IPS-NIHi11 (cell line): ENCODE measurements around the gene PTPRA.
"Not testable (repeated sequence)": the region's sequence is repeated elsewhere in the genome, so short reads cannot be mapped to it uniquely, and the experiment has no call there.

Experiments used
- DNase-seq: peaks from one replicate; pipeline ENCODE4 v3.0.0; 2012; ENCODE audit warnings: mixed read lengths, low spot score

Gene PTPRA, protein sequence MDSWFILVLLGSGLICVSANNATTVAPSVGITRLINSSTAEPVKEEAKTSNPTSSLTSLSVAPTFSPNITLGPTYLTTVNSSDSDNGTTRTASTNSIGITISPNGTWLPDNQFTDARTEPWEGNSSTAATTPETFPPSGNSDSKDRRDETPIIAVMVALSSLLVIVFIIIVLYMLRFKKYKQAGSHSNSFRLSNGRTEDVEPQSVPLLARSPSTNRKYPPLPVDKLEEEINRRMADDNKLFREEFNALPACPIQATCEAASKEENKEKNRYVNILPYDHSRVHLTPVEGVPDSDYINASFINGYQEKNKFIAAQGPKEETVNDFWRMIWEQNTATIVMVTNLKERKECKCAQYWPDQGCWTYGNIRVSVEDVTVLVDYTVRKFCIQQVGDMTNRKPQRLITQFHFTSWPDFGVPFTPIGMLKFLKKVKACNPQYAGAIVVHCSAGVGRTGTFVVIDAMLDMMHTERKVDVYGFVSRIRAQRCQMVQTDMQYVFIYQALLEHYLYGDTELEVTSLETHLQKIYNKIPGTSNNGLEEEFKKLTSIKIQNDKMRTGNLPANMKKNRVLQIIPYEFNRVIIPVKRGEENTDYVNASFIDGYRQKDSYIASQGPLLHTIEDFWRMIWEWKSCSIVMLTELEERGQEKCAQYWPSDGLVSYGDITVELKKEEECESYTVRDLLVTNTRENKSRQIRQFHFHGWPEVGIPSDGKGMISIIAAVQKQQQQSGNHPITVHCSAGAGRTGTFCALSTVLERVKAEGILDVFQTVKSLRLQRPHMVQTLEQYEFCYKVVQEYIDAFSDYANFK

DNA sequence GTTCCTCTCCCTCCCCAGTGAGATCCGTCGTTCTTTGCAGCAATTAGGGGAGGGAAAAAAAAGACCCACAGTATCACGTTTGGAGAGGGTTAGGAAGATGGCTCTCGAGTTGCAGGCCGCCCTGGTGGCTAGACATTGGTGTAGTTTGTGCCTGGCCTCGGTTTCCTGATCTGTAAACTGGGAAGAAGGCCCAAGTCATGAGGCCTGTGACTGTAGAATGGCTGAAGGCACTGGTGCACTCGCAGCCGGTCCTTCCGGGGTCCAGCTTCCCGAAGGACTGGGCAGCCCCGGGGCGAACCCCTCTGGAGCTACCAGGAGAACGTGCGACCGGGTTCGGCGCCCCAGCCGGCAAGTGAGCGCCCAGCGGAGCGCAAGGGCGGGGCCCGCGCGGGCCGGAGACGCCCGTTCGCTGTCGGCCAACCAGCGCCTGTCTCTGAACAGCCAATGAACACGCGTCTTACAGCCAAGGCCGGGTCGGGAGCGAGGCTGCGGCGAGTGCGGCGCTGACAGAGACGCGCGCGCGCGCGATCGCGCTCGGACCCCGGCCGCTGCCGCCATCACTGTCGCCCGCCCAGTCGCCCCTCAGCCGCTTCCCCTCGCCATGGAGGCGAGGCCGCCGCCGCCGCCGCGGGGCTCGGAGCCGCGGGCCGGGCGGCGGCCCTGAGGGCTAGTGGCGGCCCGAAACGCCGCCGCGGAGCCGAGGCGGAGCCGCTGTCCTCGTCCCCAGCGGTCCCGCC lies at the start of gene PTPRA:
PTPRA (plus strand) TSS at position 472 of the 737 bp plus-strand sequence. CDS start 90,797 bp downstream, outside the sequence.
- peak; percentile 97 for DNase-seq

DNA sequence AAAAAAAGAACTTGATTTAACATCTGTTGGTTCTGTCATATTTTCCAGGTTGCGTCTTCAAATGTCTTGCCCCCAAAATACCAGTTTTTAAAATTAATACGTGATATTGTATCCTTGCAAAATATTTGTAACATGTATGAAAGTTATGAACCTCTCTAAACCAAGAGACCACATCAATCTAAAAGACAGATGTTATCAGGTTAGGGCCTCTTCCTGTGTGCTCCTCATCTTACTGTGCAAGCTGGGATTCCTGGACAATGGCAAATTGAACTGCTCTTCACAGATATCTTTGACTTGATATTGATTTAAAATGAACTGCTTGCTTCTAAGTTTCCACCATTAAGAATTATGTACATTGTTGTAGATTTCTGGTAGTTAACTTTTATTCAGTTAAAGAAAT lies 47.5 kb upstream of the PTPRA start:
- DNase-seq = no peak

DNA sequence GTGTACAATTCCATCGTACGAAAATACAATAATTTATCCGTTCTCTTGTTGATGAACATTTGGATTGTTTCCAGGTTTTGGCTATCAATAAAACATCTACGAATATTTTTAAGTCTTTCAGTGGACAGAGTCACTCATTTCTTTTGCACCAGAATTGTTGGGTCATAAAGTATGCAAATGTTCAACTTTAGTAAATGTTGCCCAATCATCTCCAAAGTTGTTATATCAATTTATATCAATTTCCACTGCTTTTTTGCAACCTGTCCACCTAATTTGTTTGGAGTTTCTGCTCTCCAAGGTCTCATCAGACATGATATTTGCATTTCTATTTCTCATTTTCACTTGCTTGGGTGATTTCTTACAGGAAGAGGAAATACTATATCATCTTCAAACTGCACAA lies 46.6 kb upstream of the PTPRA start:
- no peak for DNase-seq

DNA sequence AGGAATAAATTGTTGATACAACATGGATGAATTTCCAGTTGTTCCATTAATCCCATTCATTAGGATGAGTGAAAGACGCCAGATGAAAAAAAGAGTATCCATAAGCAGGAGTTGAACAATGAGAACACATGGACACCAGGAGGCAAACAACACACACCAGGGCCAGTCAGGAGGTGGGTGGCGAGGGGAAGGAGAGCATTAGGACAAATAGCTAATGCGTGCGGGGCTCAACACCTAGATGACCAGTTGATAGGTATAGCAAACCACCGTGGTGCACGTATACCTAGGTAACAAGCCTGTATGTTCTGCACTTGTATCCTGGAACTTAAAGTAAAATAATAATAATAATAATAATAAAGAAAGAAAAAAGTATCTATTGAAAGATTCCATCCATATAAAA lies 43.9 kb upstream of the PTPRA start:
- no peak for DNase-seq

DNA sequence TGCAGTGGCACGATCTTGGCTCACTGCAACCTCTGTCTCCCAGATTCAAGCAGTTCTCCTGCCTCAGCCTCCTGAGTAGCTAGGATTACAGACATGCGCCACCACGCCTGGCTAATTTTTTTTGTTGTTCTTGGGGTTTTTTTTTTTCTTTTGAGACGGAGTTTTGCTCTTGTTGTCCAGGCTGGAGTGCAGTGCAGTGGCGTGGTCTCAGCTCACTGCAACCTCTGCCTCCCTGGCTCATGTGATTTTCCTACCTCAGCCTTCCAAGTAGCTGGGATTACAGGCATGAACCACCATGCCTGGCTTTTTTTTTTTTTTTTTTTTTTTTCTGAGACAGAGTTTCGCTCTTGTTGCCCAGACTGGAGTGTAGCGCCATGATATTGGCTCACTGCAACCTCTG lies 42.1 kb upstream of the PTPRA start:
- DNase-seq = not testable (repeated sequence)

DNA sequence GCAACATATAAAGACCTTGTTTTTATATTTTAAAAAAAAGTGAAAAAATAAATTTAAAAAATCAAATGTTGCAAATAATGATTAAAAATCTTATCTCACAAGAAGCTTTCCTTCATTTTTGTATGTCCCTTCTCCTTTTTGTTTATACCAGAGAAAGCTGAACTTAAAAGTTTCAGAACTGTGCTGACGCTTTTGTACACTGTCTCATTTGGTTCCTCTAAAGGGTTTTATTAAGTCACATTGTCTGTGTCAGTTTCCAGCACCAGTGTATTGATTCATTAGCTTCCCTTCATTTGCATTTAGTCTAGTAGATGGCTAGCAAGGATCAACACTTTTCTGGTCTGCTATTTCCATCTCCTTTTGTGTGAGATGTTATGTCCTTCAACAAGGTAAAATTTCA lies 39.5 kb upstream of the PTPRA start:
- DNase-seq = no peak

DNA sequence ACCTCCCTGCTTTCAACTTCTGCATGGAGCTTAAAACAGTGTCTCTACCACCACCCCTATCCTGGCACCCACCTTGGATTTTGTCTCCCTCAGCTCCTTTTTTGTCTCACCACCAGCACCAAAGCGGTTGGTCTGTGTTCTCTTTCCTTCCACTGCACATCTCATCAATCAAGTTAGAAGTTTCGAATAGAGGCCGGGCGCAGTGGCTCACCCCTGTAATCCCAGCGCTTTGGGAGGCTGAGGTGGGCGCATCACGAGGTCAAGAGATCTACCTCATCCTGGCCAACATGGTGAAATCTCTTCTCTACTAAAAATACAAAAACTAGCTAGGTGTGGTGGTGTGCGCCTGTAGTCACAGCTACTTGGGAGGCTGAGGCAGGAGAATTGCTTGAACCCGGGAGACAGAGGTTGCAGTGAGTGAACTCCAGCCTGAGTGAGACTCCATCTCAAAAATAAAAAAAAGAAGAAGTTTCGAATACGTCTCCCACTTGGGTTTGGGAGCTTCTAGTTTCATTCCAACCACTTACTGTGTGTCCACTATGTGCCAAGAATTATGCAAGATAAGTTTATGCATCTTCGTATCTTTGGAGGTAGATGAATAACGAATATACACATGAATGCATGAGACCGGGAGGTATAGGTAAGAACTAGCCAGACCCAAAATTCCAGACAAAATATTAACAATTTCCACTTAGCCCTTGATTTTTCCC lies 38.7 kb upstream of the PTPRA start:
- no peak for DNase-seq

DNA sequence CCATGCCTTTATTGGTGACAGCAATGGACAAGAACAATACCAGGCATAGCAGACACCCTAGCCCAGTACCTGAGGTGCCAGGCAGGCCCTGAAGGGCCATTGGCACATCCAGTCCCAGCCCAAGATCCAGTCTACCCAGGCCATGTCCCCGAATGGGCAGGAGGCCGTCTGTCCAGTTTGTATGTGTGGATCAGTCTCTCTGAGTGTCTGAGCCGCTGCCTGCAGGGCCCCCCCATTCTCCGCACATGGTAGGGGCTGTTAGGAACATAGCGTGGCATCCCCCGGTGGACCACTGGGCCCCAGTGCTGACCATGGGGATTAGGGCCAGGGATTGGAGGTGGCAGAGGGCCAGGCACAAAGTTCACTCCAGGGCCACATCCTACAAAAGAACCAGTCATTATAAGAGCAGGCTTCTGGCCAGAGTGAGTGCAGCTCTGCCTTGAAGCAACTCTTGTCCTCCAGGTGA lies 37.9 kb upstream of the PTPRA start:
- no peak for DNase-seq

DNA sequence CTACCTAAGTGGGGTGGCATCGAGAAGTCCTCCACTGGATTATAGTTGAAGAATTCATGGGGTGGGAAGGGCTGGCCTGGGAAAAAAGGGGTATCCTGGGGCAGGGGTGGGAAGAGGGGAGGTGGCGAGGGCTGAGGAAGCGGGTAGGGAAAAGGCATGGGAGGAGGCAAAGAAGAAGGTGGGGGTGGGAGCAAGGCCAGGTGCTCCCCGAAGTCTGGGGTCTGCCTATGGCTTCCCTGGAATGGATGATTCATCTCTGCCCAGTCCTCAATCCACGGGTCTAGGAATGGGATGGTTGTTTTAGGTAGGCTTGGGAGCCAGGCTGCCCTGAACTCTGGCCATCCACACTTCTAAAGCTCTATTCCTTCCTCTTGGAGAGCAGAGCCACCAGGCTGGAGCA lies 37.2 kb upstream of the PTPRA start:
- DNase-seq = no peak

DNA sequence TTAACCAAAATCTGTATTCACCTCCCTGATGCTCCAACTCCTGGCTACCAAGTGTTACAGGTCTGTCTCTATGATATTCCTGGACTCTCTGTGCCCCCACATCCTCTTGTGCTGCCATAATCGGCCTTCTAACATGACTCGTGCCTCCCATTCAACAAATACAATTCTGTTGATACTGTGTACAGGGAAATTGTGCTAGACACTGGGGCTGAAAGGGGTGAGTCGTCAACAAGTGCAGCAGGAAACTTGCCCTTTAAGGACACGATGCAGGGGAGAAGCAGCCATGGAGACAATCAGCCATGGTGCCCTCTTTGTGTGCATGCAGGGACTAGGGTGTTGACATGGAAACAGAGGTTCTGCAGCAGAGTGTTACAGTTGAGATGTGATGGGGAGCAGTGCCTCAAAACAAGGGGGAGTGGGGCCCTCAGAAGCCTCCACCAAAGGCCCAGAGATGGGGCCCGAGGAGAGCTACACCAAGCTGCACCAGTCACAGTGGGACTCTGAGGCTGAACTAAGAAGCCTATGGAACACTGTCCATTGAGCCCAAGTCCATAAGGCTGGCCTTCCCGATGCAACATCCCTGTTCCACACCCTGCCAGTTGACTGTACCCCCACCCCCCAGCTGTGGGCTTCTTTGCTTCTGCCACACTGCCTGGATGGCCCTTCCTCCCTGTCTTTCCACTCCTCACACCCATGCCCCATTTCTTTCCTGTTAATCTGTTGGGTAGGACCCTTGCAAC lies 35.9 kb upstream of the PTPRA start:
- DNase-seq = no peak

DNA sequence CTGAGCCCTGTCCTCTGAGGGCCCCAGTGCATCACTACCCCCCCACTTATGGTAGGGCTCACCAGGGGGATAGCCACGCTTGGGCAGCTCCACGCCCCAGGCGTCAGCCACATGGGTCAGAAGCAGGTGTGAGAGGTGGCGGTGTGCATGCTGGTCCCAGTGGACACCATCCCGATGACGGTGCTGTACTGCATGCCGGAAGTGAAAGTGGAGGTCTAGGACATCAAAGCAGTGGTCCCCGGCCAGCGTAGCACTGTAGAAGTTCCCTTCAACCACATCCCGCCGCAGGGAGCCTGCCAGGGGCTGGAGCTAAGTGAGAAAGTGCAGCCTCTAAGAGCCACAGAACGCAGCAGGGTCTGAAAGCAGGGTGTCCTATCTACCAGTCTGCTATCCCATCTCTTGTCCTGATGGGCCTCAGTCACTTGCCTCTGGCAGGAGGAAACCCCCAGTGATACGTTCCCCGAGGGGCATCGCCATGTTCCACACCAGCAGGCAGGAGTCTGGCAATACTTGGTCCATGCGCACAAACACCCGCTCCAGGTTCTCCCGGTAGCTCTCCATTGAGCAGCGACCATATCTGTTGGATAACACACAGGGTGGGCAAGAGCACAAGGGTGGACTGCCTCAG lies 35.0 kb upstream of the PTPRA start:
- no peak for DNase-seq

DNA sequence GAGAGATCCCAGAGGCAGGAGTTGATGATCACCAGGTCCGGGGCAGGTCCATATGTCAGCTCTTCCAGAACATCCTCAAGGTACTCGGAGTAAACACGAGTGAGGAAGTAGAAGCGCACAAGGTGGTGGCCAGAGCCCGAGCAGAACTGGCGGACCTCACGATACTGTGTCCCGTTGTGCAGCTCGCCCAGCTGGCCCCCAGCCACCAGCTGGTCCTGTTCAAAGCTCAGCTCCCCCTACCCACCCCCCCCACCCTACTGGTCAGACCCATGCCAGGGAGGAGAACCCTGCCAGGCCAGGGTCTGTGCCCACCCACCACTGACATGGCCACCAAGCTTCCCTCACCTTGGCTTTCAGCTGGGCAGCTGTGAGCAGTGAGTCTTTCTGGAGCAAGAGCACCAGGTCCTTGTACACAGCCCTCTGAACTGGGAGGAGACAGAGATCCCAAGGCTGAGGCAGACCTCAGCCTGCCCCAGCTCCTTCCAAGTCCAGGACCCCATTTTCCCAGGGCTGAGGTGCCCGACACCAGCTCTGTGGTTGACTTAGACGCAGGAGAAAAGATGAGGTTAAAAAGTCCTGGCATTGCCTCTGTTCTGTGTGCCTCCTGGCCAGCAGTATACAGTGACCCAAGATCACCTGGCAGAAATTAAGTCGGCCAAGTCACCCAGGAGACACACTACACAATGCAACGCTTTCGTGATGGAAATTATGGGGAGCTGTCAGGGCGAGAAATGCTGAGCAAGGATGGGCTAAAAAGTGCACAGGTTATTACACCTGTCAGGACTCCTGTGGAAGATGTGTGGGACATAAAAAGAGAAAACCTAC lies 34.2 kb upstream of the PTPRA start:
- no peak for DNase-seq

DNA sequence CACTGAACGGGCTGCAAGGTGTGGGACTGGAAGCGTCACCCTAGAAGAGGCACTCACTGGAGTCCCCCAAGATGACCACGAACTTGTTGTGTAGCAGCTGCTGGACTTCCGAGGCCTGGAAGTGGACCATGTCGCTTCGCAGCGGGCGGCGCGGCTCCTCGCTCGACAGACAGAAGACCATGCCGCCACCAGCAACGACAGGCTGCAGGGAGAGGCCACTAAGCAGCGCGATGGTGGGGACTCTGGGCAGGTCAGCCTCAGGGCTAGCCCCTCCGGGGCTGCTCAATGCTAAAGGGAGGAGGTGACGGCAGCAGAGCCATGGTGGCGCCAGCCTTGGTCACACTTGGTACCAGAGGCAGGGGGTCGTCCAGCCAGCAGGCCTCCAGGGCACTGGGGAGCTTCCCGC lies 33.5 kb upstream of the PTPRA start:
- no peak for DNase-seq

DNA sequence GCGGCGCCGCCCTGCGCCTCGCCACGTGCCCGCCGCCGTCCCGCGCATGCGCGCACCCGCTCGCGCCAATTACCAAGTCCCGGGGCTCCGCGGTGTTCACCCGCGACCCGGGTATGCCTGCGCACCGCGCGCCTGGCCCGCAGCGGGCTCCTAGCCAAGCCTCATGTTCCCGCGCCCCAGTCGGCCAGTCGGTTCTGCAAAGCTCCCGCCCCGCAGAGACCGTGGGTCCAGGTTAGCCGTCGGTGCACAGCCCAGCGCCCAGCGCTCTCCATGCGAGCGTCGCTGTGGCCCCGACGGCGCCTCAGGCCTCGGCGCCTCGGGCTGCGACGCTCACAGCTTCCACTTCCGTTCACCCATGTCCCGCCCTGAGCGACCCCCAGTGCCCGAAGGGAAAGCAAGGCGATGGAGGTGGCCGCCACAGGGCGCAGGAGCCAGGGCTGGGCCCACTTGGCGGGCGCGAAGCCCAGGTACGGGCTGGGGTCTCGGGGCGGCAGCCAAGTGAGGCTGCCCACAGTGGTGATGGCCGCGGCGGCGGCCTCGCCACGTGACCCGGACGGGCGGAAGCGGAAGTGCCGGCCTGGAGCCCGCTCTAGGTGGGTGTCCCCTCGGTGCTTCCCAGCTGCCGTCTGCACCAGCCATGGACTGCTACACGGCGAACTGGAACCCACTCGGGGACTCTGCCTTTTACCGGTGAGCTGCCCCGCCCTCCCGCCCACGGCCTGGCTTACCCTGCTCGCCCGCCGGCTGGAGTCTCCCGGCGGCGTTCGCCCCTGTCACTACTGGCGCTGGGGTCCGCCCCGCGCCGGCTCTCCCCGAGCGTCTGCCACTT lies 32.9 kb upstream of the PTPRA start, which contains the start of the genes PCED1A and VPS16:
PCED1A (minus strand) TSS at position 518 of the 829 bp plus-strand sequence. CDS start 743 bp downstream, outside the sequence.
VPS16 (plus strand) TSS at position 608 of the 829 bp plus-strand sequence; CDS start at position 638, 30 bp downstream.
- peak; percentile 99 for DNase-seq

DNA sequence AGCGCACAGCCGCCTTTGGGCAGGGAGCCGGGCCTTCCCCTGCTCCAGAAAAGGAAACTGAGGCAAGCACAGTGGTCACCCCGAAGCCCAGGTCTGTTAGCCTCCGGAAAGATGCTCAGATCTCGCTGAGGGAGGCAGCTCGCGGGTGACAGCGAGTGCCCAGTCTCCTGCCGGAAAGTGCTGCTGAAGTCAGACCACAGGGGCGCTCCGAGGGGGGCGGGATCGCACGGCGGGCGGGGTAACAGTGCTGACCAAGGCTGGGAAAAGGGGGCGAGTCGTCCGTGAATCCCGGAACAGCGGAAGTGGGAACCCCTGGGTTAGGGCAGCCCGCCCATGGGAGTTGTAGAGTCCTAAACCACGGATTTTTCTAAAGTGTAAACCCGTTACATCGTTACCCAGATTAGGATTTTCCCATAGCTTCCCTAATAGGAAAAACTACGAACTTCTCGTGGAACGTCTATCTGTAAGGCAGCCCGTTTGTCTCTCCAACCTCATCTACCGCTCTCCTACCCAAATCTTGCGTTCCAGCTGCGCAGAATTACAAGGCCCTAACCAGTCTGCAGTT lies 32.2 kb upstream of the PTPRA start:
- peak; percentile 65 for DNase-seq

DNA sequence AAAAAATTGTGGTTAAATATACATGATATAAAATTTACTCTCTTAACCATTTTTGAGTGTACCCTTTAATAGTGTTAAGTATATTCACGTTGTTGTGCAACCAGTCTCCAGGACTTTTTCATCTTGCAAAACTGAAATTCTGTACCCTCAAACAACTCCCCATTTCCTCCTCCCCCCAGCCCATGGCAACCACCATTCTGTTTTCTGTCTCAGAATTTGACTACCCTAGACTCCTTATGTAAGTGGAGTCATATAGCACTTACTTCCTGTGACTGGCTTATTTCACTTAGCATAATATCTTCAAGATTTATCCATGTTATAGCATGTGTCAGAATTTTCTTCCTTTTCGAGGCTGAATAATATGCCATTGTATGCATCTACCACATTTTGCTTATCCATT lies 27.7 kb upstream of the PTPRA start:
- no peak for DNase-seq

DNA sequence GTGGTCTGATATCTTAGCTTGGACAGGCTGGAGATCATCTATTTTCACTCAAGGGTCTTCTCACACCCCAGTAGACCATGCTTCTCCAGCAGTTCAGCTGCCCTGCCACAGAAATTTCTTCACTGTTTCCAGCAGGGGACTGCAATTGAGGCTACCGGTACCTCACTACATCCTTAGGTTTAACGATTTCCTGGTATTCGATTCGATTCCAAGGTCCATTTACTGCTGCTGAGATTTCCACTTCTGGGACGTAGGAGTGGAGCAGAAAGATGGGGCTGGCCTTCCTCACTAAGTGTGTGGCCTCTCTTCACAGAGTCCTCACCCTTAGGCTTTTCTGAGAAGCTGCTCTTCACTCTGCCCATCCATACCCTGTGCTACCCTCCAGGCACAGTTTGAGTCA lies 26.6 kb upstream of the PTPRA start:
- DNase-seq = no peak

DNA sequence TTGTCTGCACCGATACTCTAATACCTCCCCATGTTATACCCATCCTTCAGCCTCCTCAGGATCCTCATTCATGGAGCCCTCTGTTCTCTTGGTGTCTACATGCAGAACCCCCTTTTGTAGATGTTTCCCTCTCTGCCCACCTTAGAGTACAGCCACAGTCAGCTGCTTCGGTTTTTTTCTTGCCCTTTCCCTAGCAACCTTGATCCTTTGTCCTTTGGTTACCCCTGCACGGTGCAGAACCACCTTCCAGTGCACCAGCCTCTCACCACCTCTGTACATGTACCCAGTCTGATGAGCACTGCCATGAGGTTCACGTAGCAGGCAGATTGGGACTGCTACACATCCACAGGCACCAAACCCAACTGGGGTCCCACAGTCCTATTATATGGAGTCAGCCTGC lies 25.5 kb upstream of the PTPRA start:
- DNase-seq = no peak
